C4-2B (cell line): ENCODE data around the gene SPON1.
"Not testable (repeated sequence)": the region's sequence is repeated elsewhere in the genome, so short reads cannot be mapped to it uniquely, and the experiment has no call there.

Experiments used
- H3K27ac ChIP-seq: fragments of 450-650 bp; 2 replicates; pipeline ENCODE4 v1.5.1; 2017
- ZFX ChIP-seq: fragments of 450-650 bp; IDR thresholded peaks from 2 replicates; pipeline ENCODE4 v1.6.1; 2017
- TF ChIP-seq, protein P1 (sequence below): fragments of 450-650 bp; conservative IDR thresholded peaks from 2 replicates; pipeline ENCODE4 v1.5.1; 2017; ENCODE audit warnings: mild to moderate bottlenecking

Gene SPON1

DNA sequence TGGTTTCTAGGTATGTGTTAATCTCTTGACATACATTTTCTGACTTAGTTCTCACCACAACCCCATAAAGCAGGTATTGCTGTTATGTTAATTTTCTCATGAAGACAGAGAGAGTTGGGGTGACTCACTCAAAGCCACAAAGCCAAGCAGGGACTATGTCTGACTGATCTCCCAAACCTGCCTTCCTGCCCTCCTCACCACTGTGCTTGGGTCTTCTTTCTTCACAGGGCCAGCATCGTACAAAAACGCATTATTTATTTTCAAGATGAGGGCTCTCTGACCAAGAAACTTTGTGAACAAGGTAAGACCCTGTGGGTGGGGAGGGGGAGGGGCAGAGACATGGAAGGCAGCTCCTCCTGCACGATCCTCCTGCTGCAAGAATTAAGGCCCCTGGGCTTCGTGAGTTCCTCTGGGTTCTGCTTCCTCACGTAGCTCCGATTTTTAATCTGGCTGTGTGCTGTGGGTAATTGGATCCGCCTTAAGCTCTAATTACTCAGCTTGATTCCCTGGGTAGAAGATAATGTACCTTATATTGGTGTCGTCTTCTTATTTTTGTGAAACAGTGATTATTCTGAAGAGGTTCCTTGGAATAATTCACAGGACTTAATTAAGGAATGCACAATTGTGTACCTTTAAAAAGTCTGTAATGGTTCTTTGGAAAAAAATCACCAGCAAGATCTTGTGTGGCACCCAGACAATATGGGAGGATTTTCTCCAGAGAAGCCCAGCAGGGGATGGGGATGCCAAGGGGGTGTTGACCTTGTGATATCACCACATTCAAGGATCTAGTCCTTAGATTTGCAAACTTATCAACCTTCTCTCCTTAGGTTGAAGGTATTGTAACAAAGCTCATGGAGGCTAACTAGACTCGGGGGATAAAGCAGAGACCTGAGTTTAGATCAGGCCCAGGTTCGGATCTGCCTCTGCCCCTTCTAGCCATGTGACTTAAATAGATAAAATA lies 112.9 kb downstream of the SPON1 start:
- TF ChIP-seq, protein P1, sequence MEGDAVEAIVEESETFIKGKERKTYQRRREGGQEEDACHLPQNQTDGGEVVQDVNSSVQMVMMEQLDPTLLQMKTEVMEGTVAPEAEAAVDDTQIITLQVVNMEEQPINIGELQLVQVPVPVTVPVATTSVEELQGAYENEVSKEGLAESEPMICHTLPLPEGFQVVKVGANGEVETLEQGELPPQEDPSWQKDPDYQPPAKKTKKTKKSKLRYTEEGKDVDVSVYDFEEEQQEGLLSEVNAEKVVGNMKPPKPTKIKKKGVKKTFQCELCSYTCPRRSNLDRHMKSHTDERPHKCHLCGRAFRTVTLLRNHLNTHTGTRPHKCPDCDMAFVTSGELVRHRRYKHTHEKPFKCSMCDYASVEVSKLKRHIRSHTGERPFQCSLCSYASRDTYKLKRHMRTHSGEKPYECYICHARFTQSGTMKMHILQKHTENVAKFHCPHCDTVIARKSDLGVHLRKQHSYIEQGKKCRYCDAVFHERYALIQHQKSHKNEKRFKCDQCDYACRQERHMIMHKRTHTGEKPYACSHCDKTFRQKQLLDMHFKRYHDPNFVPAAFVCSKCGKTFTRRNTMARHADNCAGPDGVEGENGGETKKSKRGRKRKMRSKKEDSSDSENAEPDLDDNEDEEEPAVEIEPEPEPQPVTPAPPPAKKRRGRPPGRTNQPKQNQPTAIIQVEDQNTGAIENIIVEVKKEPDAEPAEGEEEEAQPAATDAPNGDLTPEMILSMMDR: no peak
- no peak for TF ChIP-seq ZFX
- no peak overlapping the region for H3K27ac ChIP-seq

- H3K27ac ChIP-seq: no peak overlapping the region
- TF ChIP-seq ZFX: no peak
Observed at GRCh38 chr11:14079011-14079410, 116.5 kb downstream of the SPON1 start.

DNA sequence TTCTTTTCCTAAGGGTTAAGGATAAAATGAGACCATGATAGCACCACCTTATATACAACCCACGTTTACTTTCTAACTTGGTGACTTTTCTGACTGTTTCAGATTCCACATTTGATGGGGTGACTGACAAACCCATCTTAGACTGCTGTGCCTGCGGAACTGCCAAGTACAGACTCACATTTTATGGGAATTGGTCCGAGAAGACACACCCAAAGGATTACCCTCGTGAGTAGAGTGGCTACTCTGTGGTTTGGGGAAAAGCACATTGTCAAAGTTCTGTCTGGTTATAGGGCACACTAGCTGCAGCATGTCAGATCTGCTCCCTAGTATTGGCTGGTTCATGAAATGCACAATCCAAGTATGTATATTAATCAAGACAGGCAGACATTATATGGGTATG lies 117.3 kb downstream of the SPON1 start:
- H3K27ac ChIP-seq: no peak overlapping the region
- TF ChIP-seq ZFX: no peak
- TF ChIP-seq, protein P1: no peak

DNA sequence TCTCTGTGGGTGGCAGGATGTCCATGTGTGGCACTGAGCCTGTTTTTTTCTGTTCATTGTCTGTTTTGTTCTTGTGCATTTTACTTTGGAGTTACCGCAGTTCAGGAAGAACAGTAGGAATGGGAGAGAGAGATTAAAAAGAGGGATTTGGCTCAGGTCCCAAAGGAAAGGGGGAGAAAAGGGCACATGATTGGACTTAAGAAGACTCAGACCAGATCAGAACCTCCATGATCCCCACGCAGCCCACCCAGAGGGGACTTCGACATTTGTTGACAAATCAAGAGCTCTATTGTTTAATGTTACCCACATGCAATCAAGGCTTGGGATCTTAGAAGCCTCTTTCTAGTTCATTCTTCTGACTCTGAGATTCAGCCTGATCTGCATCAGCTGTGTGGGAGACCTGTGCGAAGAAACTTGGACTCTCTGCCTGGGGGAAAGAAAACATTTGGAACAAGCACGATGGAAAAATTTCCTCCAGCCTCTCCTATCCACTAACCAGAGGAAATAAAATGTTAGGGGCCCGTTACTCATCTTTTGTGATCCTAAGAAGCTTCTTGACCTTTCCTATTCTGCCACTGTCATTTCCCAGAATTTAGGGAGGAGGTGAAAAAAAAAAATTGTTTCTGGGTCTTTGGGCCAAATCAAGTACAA lies 119.2 kb downstream of the SPON1 start:
- TF ChIP-seq, protein P1: no peak
- TF ChIP-seq ZFX: no peak
- no peak overlapping the region for H3K27ac ChIP-seq

DNA sequence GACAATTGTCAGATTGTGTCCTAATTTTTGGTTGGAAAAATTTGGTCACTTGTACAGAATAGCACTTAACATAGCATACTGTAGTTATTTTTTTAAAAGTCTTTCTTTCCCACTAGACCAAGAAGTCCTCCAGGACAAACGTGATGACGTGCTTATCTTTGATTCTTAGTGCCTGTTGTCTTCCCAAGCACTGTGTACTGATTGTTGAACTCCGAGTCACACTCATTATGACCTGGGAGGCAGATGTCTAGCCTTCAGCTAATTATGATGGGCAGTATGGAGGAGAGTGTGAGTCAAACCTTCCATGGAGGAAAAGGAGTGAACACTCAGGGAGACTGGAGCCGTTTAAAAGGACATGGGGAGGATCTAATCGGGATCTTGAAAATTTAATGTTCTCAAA lies 119.8 kb downstream of the SPON1 start:
- TF ChIP-seq ZFX: no peak
- TF ChIP-seq, protein P1: no peak
- H3K27ac ChIP-seq: no peak overlapping the region

DNA sequence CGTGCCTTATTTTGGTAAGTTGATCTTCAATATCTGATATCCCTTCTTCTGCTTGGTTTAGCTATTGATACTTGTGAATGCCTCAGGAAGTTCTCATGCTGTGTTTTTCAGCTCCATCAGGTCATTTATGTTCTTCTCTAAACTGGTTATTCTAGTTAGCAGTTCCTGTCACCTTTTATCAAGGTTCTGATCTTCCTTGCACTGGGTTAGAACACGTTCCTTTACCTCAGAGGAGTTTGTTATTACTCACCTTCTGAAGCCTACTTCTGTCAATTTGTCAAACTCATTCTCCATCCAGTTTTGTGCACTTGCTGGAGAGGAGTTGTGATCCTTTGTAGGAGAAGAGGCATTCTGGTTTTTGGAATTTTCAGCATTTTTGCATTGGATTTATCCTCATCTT lies 126.3 kb downstream of the SPON1 start:
- not testable (repeated sequence) for H3K27ac ChIP-seq

DNA sequence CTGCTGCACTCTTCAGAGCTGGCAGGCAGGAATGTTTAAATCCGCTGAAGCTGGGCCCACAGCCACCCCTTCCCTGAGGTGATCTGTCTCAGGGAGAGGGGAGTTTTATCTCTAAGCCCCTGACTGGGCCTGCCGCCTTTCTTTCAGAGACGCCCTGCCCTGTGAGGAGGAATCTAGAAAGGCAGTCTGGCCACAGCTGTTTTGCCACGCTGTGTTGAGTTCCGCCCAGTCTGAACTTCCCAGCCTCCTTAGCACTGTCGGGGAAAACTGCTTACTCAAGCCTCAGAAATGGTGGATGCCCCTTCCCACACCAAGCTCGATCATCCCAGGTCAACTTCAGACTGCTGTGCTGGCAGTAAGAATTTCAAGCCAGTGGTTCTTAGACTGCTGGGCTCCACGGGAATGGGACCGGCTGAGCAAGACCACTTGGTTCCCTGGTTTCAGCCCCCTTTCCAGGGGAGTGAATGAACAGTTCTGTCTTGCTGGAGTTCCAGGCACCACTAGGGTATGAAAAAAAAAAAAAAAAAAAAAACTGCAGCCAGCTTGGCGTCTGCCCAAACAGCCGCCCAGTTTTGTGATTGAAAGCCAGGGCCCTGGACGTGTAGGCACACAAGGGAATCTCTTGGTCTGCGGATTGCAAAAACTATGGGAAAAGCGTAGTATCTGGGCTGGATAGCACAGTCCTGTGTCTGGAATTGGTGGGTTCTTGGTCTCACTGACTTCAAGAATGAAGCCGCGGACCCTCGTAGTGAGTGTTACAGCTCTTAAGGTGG lies 127.4 kb downstream of the SPON1 start:
- TF ChIP-seq, protein P1: no peak
- no peak for TF ChIP-seq ZFX
- no peak overlapping the region for H3K27ac ChIP-seq

DNA sequence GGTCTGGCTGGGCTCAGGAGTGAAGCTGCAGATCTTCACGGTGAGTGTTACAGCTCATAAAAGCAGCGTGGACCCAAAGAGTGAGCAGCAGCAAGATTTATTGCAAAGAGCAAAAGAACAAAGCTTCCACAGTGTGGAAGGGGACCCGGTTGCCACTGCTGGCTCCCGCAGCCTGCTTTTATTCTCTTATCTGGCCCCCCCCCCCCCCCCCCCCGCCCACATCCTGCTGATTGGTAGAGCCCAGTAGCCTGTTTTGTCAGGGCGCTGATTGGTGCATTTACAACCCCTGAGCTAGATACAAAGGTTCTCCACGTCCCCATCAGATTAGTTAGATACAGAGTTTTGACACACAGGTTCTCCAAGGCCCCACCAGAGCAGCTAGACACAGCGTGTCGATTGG lies 128.1 kb downstream of the SPON1 start:
- H3K27ac ChIP-seq: not testable (repeated sequence)
